PFSK-1 (cell line): Measurements from ENCODE around the gene CD276.

Experiments
- POLR2AphosphoS5 ChIP-seq: IDR thresholded peaks from 2 replicates; pipeline ENCODE4 v1.6.1; 2012; ENCODE audit warnings: low read depth, mild to moderate bottlenecking, control low read depth, low read length, moderate library complexity
- TAF1 ChIP-seq: IDR thresholded peaks from 2 replicates; pipeline ENCODE4 v1.6.1; 2012; ENCODE audit warnings: low read length, control low read depth, borderline replicate concordance; ENCODE audit not compliant: insufficient read depth
- TF ChIP-seq, protein P1 (sequence below), 2 experiments: IDR thresholded peaks; 2 replicates each; pipeline versions ENCODE4 v1.6.1 to v1.8.0; 2011 to 2012; ENCODE audit warnings: low read depth in 2 of 2, low read length in 2 of 2, control low read depth in 1 of 2, inconsistent platforms in 1 of 2, mild to moderate bottlenecking in 1 of 2, moderate library complexity in 1 of 2; ENCODE audit not compliant: insufficient read depth in 1 of 2

- TF ChIP-seq, protein P1, sequence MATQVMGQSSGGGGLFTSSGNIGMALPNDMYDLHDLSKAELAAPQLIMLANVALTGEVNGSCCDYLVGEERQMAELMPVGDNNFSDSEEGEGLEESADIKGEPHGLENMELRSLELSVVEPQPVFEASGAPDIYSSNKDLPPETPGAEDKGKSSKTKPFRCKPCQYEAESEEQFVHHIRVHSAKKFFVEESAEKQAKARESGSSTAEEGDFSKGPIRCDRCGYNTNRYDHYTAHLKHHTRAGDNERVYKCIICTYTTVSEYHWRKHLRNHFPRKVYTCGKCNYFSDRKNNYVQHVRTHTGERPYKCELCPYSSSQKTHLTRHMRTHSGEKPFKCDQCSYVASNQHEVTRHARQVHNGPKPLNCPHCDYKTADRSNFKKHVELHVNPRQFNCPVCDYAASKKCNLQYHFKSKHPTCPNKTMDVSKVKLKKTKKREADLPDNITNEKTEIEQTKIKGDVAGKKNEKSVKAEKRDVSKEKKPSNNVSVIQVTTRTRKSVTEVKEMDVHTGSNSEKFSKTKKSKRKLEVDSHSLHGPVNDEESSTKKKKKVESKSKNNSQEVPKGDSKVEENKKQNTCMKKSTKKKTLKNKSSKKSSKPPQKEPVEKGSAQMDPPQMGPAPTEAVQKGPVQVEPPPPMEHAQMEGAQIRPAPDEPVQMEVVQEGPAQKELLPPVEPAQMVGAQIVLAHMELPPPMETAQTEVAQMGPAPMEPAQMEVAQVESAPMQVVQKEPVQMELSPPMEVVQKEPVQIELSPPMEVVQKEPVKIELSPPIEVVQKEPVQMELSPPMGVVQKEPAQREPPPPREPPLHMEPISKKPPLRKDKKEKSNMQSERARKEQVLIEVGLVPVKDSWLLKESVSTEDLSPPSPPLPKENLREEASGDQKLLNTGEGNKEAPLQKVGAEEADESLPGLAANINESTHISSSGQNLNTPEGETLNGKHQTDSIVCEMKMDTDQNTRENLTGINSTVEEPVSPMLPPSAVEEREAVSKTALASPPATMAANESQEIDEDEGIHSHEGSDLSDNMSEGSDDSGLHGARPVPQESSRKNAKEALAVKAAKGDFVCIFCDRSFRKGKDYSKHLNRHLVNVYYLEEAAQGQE (IDR thresholded peaks at IDR 0.05; ENCODE audit: insufficient read depth in 1 of 2, low read depth in 2 of 2, low read length in 2 of 2) = peak in 1 of 2 experiments; percentile 3; a peak in 1 of 4 replicates
- TF ChIP-seq TAF1 (no peak), POLR2AphosphoS5 (no peak; the same call in 1 of the 2 replicates)
These were observed at the start of gene CD276 for GRCh38 chr15:73683777-73684580.
